Amniotic epithelial cell (primary cell): ENCODE results near the gene HABP4.
"Not testable (repeated sequence)": the region's sequence is repeated elsewhere in the genome, so short reads cannot be mapped to it uniquely, and the experiment has no call there.

Experiments
- DNase-seq: peaks from one replicate; pipeline ENCODE4 v3.0.0-alpha.2; 2010; ENCODE audit warnings: low read depth

Gene HABP4

GRCh38 chr9:96499257-96499656 is 49.3 kb downstream of the HABP4 start:
- DNase-seq, result no peak

DNA sequence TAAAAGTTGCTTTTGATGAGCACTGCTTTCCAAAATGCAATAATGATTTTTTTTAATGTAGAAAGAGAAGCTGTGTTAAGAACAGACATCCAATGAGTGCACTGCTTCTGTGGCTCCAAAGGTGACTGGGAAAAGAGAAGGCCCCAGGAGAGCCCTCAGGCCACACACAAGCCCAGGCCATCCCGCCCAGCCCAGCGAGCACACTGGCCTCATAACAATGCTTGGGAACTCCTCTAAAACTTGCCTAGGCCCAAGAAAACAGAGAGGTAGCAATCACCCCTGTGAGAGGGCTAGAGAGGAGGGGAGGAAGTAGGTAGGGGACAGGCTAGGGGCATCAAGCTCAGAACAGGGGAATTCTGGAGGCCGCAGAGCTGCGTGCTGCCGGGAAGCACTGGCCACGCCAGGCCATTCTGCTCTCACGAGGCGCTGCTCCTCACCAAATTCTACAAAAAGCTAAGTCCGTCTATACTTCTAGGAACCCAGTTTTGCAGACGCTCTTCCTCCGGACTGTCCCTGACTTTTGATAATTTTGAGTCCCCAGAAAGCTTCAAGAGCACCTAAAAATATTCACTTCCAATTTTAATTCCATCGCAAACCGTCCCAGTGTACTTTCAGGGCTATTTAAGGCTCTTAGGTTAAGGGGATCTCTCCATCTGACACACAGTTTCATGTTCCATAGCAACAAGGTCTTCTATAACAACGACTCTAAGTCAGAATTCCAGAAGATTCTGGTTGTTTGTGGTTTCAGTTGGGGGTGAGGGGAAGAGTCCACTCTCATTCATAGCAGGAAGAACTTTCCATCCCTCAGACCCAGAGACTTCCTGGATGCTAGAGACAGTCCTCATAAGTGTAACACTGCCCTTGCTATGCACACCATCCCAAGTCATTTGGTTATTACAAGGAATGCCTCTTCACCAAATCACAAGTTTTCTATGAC is 51.0 kb downstream of the HABP4 start:
- DNase-seq, result peak; percentile 23

GRCh38 chr9:96501633-96502538 is 51.9 kb downstream of the HABP4 start:
- DNase-seq, result no peak

- DNase-seq, result no peak
Observed at GRCh38 chr9:96502539-96503373, 52.8 kb downstream of the HABP4 start.

DNA sequence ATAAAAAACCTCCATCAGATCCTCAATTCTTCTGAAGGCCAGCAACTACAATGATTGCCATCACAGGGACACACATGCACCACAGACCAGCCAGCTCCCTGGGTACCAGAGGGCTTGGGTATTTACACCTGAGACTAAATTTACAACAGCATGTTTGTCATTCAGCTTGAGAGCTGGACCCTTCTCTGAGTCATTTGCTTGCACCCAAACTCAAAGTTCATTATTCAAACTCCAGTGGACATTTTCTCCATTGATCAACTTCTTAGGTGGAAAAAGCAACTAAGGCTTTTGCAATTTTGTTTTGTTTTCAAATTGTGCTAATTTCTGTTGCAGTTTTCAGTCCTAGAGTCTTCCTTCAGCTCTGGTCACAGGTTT is 53.4 kb downstream of the HABP4 start:
- not testable (repeated sequence) for DNase-seq

- no peak for DNase-seq
Observed at GRCh38 chr9:96503918-96504317, 53.9 kb downstream of the HABP4 start.

- no peak for DNase-seq
Observed at GRCh38 chr9:96505316-96505991, 55.5 kb downstream of the HABP4 start.

DNA sequence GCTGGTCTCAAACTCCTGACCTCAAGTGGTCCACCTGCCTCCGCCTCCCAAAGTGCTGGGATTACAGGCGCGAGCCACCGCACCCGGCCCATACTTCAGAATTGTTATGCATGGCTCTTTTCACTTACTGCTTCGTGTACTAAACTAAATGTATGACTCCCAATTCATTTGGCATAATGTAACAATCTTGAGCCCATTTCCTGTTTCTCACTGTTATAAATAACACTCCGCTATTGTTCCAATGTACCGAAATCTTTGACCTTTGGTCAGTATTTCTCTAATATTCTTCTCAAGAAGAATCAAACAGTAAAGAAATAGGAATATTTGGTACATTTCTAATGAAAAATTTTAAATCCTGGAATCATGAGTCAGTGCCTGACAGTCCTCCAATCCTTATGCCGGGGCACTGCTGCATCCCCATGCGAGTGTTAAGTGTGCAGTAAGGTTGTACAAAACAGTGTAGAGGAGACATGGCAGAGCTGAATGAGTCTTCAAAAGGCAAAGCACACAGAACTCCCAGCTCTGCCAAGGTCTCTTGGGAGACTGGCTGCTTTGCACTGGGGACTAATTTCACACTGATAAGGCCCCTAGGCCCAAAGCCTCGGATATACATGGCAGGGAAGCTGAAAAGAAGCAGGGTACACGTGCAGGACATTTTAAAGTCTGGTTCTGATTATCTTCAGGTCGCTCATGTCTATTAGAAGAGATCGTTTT is 58.4 kb downstream of the HABP4 start:
- no peak for DNase-seq

DNA sequence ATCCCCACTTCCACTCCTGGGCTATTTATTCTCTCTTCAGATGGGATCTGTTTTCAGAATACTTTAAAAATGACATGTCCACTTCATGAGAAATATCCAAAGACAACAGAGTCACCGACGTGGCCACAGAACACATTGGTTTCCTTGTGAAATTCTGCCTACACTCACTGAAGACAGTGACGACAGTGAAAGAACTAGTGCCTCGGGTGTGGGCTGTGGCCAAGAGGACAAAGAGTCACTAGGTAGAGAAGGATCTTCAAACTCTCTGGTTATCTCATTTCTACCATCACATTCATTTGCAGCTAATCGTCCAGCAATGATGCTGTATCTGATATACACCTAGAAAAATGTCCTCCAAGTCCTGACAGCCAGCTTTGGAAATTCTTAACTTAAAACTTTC is 59.1 kb downstream of the HABP4 start:
- DNase-seq, result no peak

- DNase-seq, result no peak
Observed at GRCh38 chr9:96509848-96510247, 59.9 kb downstream of the HABP4 start.

GRCh38 chr9:96510258-96510657 is 60.3 kb downstream of the HABP4 start:
- peak; percentile 17 for DNase-seq

DNA sequence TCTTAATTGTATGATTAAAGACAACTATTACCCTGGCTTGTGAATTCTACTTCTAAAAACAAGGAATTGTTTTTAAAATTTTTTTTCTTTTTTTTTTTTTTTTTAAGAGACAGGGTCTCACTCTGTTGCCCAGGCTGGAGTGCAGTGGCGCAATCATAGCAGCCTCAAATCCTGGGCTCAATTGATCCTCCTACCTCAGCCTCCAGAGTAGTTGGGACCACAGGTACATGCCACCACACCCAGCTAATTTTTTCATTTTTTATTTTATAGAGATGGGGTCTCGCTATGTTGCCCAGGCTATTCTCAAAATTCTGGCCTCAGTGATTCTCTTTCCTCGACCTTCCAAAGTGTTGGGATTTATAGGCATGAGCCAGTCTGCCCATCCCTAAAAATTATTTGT is 62.3 kb downstream of the HABP4 start:
- no peak for DNase-seq

GRCh38 chr9:96513622-96514021 is 63.7 kb downstream of the HABP4 start:
- DNase-seq, result peak; percentile 89

- peak; percentile 93 for DNase-seq
Observed at GRCh38 chr9:96514108-96514799, 64.3 kb downstream of the HABP4 start.

- peak; percentile 19 for DNase-seq
Observed at GRCh38 chr9:96514800-96515158, 64.8 kb downstream of the HABP4 start.

GRCh38 chr9:96515621-96516470 is 65.9 kb downstream of the HABP4 start:
- DNase-seq, result no peak

GRCh38 chr9:96519095-96519494 is 69.1 kb downstream of the HABP4 start:
- no peak for DNase-seq

DNA sequence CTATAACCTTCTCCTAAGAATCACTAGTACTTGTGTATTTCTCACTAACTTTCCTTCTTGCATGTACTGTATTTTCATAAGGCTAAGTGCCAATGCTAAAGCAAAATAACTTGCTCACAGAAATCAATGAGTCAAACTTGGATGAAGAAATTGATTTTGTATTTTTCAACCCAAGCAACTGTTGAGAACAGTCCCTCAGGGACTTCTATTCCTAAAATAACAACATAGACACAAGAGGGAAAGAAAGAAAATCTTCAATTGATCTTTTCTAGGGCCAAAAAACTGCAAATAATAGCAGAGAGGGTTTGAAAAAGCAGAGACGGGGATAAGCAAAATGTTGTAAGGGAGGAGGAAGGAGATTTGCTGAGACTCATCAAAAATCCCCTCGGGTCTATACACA is 69.8 kb downstream of the HABP4 start:
- DNase-seq, result no peak

GRCh38 chr9:96522366-96522765 is 72.4 kb downstream of the HABP4 start:
- no peak for DNase-seq
